NCI-H748 (cell line): ENCODE measurements around the gene NPEPPS.
"Not testable (repeated sequence)": the region's sequence is repeated elsewhere in the genome, so short reads cannot be mapped to it uniquely, and the experiment has no call there.

Experiments
- DNase-seq: peaks from one replicate; lab custom pipeline; 2025; ENCODE audit not compliant: unreplicated experiment; lab: John Stamatoyannopoulos, UW

Gene NPEPPS, protein sequence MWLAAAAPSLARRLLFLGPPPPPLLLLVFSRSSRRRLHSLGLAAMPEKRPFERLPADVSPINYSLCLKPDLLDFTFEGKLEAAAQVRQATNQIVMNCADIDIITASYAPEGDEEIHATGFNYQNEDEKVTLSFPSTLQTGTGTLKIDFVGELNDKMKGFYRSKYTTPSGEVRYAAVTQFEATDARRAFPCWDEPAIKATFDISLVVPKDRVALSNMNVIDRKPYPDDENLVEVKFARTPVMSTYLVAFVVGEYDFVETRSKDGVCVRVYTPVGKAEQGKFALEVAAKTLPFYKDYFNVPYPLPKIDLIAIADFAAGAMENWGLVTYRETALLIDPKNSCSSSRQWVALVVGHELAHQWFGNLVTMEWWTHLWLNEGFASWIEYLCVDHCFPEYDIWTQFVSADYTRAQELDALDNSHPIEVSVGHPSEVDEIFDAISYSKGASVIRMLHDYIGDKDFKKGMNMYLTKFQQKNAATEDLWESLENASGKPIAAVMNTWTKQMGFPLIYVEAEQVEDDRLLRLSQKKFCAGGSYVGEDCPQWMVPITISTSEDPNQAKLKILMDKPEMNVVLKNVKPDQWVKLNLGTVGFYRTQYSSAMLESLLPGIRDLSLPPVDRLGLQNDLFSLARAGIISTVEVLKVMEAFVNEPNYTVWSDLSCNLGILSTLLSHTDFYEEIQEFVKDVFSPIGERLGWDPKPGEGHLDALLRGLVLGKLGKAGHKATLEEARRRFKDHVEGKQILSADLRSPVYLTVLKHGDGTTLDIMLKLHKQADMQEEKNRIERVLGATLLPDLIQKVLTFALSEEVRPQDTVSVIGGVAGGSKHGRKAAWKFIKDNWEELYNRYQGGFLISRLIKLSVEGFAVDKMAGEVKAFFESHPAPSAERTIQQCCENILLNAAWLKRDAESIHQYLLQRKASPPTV

DNA sequence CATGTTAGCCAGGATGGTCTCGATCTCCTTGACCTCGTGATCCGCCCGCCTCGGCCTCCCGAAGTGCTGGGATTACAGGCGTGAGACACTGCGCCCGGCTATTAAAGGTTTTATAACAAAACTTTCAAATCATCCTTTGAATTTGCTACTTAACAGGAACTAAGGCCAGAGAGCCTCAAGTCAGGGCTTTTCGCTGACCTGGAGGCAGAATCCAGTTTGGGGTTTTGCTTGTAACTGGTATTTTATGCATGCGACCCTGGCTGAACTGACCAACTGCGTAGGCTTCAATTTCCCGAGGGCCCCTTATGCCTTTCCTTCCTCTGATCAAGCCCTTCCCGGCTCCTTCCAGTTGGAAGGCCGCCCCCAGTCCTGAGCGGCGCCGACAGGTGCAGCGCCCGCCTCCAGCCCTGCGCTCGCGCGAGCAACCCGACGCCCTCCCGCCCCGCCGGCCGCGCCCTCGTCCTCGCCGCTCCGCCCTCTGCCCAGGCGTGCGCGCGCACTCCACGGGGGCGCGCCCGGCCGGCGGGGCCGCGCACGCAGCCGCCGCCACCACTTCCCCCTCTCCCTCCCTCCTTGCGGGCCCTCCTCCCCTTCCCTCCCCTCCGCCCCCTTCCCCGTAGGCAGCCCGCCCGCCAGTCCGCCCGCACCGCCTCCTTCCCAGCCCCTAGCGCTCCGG lies at the start of gene NPEPPS:
Gene NPEPPS (plus strand): TSS at position 552 of the 676 bp plus-strand sequence. CDS start 193 bp downstream, outside the sequence.
- peak; percentile 89 for DNase-seq

DNA sequence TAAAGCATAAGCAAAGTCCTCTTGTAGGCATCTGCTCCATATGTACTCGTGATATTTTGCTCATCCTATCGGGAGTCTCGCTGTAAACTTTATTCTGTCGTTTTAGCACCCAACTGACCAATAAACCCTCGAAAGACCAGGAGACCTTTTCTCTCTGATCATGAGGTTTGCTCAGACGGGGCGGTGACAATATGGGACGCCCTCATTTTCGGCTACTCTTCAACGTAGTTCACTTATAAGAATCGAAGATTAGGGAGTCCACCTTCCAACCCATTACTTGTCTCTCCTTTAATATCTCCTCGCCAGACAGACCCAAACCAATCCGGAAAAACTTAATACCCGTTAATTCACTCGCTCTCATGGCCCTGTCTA lies 39.1 kb upstream of the NPEPPS start:
- not testable (repeated sequence) for DNase-seq

DNA sequence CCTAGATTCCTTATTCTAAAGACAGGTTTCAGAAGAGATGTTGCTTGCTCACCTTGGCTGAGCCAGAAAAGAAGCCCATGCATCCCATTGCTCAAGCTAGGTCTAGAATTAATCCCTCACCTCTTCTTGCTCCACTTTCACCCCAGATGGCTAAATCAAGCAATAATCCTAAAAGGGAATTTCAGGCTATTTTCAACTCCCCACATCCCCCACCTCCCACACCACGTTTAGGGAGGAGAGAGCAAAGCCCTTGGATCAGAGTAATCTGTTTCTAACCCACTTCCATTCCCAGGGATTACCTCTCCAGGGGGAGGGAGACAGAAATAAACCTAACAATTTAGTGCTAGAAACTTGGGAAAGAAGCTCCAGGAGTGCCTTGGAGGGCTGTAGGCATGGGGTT lies 31.8 kb upstream of the NPEPPS start:
- DNase-seq = not testable (repeated sequence)

DNA sequence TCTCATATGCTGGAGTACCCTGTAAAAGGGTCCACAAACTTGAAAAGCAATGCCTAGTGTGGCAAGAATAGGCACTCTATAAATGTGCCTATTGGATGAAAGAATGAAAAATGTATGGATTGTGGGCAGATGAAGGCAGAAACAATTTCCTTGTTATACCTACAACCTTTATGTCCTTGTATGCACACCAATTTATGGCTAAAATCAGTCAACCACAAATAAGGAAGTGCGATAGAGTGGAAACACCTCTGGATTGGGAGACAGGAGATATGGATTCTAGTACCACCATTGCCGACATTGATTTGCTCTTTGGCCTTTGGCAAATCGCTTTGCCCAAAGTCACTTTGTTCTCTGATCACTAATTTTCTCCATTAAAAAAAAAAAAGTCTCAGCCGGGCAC lies 31.4 kb upstream of the NPEPPS start:
- DNase-seq = not testable (repeated sequence)

DNA sequence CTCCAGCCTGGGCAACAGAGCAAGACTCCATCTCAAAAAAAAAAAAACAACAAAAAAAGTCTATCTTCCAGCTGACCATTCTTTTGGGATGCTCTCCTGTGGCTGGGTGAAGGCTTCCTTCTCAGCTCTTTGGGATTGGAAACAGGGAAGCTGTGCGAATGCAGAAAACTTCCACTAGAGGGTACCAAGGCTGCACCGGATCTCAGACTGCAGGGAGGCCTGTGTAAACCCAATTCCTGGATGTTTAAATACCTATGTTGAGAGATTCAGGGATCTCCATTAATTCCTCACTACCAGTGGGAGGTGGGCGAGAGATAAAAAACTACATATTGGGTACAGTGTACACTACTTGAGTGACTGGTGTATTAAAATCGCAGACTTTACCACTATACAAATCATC lies 30.3 kb upstream of the NPEPPS start:
- DNase-seq = peak; percentile 16

DNA sequence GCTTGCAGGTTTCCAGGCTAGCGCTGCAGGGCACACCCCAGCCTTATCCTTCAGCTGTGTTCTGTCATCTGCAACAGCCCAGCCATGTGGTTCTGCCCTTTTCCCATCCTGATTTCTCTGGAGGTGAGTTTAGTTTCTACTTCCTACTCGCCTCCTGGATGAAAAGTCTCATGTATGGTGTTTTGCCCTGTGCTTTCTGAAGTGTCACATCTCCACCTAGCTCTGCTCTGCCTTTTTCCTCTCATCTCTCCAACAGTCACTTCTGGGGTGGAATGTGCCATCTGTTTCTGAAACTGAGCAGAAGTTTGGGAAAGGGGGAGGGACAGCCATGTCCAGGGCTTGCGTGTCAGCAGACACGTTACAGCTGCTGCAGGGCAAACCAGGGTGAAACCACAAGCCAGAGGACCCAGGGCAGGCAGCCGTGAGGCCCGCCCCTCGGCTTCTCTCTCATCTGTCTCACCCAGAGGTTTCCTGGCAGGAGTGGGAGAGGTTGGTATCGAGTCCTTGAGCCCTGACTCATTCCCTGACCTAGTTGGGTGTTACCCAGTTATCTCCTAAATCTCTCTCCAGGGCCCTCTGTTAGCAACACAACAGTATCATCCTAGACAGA lies 28.7 kb upstream of the NPEPPS start:
- not testable (repeated sequence) for DNase-seq

DNA sequence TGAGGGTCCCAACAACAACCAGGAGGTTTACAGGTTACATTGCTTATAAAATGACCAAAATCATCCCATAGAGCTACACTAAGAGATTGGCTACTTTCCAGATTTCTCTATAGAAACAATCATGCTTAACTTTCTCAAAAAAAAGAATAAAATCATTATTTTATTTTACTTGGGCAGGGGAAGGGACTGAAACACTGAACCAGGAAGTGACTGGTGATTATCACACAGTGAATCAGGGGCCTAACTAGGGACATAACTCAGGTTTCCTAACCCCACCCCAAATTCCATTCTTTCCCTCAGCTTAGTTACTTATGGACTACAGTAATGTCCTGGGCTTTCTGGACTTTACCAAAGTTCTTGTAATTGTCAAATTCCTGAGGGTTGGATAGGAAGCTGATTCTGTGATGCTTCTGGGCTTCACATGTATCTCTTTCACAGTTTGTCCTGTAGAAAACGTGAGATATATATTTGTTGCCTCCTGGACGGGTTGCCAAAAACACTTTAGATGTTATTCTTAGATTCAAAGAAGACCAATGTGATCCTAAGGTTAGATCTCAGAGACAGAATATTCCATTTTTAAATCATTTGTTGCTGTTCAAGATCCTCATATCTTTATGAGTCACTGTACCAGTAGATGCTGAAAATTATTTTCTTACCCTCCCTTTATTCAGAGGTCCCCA lies 28.0 kb upstream of the NPEPPS start:
- not testable (repeated sequence) for DNase-seq

DNA sequence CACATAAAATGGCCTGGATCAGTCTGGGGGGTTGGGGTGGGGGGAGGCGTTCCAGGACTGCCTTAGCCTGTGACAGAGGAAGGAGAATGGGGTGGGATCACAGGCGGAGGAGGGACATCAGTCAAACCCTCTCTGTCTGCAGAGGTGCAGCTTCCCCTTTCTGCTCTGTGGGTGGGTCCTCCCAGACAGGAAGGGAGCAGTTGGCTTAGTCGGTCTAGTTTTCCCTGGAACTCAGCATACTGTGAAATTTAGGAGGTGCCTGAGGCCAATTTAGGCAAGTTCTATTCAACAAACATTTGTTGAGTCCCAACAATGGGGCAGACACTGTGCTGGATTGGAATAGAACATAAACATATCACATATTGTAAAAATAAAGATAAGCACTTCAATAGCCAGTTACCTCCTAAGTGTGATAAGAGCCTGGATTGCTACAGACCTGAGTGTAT lies 19.2 kb upstream of the NPEPPS start:
- not testable (repeated sequence) for DNase-seq

DNA sequence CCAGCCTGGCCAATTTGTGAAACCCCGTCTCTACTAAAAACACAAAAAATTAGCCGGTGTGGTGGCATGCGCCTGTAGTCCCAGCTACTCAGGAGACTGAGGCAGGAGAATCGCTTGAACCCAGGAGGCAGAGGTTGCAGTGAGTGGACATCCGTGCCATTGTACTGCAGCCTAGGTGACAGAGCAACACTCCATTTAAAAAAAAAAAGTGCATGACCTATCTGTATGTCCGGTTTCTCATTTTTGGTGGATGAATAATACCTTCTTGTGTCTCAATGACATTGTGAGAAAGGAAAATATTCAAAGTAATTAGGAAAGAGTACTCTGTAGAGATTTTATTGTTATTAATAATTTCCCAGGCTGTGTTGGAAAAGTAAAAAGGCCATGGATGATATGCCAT lies 17.6 kb upstream of the NPEPPS start:
- not testable (repeated sequence) for DNase-seq

DNA sequence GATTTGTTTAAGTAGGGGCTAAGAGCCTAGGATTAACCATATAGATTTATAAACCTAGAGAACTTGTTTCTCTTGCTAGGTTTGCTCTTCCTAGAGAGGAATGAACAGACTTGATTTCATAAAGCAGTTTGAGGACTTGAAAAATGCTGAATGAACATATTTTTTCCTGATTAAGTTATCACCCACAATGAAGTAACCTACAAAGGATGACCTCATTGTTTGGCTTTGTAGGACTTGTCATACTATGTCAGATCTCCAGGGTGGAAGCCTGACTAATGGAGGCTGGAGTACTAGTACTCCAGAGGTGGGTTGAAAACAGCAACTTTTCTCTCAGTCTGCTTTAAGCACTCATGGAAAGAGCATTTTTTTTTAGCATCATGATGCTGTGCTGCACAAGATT lies 12.0 kb upstream of the NPEPPS start:
- not testable (repeated sequence) for DNase-seq

DNA sequence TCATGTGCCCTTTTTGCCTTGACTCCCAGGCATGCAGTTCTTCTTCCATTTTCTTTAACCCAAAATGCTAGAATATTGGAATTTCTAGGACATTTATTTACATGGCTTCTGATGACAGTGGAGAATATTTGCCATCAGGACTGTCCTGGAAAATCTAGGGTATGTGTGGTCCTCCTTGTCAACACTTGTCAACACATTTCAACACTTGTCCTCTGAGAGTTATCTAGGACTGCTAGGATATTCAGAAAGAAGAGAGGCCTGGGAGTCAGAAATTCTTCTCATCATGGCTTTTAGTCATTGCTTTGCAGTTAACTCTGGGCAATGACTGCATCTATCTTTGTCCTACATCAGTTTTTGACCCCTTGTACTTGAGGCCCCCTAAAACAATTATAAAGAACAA lies 11.5 kb upstream of the NPEPPS start:
- not testable (repeated sequence) for DNase-seq

DNA sequence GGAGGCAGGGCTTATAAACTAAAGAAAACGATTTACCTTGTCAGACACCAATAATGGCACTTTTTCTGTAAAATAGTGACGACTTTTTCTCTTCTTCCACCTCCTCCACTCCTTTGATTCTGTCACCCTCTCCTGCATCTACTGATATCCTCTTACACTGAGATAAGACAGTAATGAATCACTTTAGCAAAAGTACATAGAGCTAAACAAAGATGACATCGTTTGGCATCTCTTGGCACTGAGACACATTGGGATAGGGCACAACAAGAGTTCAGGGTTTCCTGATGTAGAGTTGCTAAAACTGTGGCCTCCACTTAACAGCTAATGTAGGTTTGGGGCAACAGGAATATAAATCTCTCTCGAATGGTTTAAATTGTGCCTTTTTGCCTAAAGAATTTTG lies 10.6 kb upstream of the NPEPPS start:
- not testable (repeated sequence) for DNase-seq

DNA sequence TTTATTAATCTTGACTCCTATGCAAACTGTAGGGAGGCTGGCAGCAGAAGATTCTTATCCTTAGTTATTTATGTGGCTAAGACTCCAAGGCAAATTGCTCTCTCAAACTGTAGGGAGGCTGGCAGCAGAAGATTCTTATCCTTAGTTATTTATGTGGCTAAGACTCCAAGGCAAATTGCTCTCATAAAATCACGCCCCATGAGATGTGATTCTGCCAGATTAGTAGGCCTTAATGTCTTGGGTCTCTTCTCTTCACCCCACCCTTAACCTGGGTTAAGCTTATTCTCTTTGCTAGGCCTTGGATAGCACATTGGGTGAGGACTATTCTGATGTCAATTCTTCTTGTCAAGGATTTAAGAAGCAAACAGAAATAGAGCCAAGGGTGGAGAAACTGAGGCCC lies 9.5 kb upstream of the NPEPPS start:
- not testable (repeated sequence) for DNase-seq

DNA sequence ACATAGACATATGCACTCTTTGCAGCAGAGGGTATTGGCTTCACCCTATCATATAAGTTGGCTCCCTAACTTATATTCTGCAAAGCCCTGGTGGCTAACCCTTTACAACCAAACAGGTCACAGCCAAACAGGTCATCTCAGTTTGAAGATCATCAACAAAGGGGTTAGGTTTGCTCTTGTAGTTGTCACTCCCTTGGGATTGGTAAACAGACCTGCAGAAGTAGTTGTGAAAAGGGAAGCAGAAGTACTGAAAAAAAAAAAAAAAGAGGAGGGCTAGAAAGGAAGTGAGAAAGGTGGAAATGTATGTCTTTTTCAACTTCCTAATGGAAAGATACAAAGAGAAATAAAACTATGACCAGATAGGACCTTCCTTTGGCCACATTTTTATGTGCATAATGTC lies 8.6 kb upstream of the NPEPPS start:
- DNase-seq = not testable (repeated sequence)

DNA sequence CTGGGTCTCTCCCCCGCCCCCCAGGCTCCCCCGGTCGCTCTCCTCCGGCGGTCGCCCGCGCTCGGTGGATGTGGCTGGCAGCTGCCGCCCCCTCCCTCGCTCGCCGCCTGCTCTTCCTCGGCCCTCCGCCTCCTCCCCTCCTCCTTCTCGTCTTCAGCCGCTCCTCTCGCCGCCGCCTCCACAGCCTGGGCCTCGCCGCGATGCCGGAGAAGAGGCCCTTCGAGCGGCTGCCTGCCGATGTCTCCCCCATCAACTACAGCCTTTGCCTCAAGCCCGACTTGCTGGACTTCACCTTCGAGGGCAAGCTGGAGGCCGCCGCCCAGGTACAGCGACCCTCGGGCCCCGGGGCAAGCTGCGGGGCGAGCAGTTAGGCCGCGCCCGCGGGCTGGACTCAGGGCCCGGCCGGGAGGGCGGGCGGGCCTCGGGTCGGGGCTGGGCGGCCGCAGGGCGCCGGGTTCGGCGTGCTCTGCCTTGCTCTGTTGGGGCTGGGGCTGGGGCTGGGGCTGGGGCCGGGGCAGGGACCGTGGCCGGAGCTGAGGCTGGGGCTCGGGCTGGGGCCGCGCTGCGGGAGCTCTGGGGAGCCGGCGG lies 419 bp downstream of the NPEPPS start:
- DNase-seq = peak; percentile 19

DNA sequence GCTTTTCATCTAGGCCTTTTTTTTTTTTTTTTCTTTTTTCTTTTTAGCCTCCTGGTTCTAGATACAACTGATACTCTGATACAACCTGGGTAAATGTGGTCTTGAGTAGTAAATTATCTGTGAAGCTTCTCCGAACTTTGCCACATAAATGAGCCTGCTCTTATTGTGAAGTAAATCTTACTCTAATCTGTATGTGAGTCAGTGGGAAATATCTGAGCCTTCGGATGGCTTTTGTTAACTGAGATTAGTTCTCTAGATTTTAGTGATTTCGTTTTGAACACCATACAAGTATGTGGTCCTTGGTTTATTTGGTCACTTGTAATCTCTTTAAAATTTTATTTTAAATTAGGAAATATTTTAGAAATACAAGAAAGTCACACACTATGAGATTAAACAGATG lies 8.2 kb downstream of the NPEPPS start:
- not testable (repeated sequence) for DNase-seq

DNA sequence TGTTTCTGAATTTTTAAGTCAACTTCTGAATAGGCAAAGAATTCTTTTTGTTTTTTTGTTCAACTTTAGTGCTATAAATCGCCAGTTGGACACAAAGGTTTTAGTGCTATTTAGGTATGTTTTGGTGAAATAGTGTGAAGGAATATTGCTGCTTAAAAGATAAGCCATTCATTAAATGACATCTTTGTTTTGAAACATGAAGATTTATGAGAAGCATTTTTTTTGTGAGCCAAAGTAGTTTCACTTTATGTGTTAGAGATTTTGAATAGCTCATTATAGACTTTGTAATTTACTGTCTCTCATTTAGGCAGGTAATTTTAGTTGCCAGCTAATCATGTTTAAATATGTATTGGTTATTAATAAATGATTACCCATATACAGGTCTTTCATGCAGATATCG lies 10.8 kb downstream of the NPEPPS start:
- DNase-seq = not testable (repeated sequence)

DNA sequence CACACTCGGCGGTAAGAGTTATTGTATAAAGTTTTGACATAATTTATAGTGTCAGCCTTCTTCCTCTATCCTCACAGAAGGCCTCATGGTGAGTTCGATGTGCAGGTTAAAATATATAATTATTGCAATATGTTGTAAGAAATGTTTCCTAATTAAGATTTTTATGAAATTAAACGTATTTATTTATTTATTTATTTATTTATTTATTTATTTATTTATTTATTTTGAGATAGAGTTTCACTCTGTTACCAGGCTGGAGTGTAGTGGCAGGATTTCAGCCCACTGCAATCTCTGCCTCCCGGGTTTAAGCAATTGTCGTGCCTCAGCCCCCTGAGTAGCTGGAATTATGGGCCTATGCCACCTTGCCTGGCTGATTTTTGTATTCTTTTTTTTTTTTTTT lies 13.4 kb downstream of the NPEPPS start:
- not testable (repeated sequence) for DNase-seq

DNA sequence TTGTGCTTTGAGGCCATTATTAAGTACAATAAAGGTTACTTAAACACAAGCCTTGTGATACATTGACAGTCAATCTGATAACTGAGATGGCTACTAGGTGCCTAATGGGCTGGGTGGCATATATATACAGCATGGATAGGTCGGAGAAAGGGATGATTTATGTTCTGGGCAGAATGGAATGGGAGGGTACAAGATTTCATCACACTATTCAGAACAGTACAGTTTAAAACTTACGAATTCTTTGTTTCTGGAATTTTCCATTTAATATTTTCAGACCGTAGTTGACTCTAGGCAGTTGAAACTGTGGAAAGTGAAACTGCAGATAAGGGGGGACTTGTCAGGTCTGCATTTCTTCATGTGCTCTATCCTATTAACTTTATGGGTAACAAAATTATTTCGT lies 23.8 kb downstream of the NPEPPS start:
- DNase-seq = not testable (repeated sequence)

DNA sequence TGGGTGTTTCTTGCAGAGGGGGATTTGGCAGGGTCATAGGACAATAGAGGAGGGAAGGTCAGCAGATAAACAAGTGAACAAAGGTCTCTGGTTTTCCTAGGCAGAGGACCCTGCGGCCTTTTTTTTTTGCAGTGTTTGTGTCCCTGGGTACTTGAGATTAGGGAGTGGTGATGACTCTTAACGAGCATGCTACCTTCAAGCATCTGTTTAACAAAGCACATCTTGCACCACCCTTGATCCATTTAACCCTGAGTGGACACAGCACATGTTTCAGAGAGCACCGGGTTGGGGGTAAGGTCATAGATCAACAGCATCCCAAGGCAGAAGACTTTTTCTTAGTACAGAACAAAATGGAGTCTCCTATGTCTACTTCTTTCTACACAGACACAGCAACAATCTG lies 25.2 kb downstream of the NPEPPS start:
- DNase-seq = not testable (repeated sequence)
